Amniotic epithelial cell (primary cell): ENCODE measurements around the gene ZNF354C.
A peak's percentile ranks its signal among the peaks of the same experiment; 100 is the strongest.
"Not testable (repeated sequence)": the region's sequence is repeated elsewhere in the genome, so short reads cannot be mapped to it uniquely, and the experiment has no call there.

ENCODE experiments used
- DNase-seq: peaks from one replicate; pipeline ENCODE4 v3.0.0-alpha.2; 2010; ENCODE audit warnings: low read depth

The ZNF354C gene

GRCh38 chr5:179060116-179061008 is at the start of gene ZNF354C:
Gene ZNF354C (plus strand): TSS chr5:179060373. CDS start chr5:179062069, 1,696 bp downstream.
- DNase-seq = peak; percentile 89

- peak; percentile 94 for DNase-seq
Observed at GRCh38 chr5:179023528-179024189, 36.5 kb upstream of the ZNF354C start, which contains the start of gene ZNF879. Gene ZNF879 (plus strand): TSS chr5:179023804. CDS start chr5:179025005, 1,201 bp downstream.

GRCh38 chr5:179033004-179033580 is 27.1 kb upstream of the ZNF354C start:
- DNase-seq = peak; percentile 9

GRCh38 chr5:179044765-179045164 is 15.4 kb upstream of the ZNF354C start:
- no peak for DNase-seq

- no peak for DNase-seq
Observed at GRCh38 chr5:179051784-179052183, 8.4 kb upstream of the ZNF354C start.

GRCh38 chr5:179054036-179054785 is 6.0 kb upstream of the ZNF354C start:
- no peak for DNase-seq

GRCh38 chr5:179054876-179055275 is 5.3 kb upstream of the ZNF354C start:
- no peak for DNase-seq

GRCh38 chr5:179055436-179055835 is 4.7 kb upstream of the ZNF354C start:
- no peak for DNase-seq

GRCh38 chr5:179055841-179056240 is 4.3 kb upstream of the ZNF354C start:
- no peak for DNase-seq

GRCh38 chr5:179061025-179061424 is 852 bp downstream of the ZNF354C start:
- no peak for DNase-seq

GRCh38 chr5:179065703-179066102 is 5.5 kb downstream of the ZNF354C start:
- no peak for DNase-seq

GRCh38 chr5:179079165-179079987 is 19.2 kb downstream of the ZNF354C start:
- no peak for DNase-seq

GRCh38 chr5:179080724-179081123 is 20.6 kb downstream of the ZNF354C start:
- DNase-seq = no peak

- no peak for DNase-seq
Observed at GRCh38 chr5:179089502-179089901, 29.3 kb downstream of the ZNF354C start.

- DNase-seq = not testable (repeated sequence)
Observed at GRCh38 chr5:179101282-179101681, 41.1 kb downstream of the ZNF354C start.

GRCh38 chr5:179110528-179110927 is 50.4 kb downstream of the ZNF354C start:
- DNase-seq = no peak

- DNase-seq = no peak
Observed at GRCh38 chr5:179111267-179112207, 51.4 kb downstream of the ZNF354C start.

GRCh38 chr5:179112469-179113142 is 52.4 kb downstream of the ZNF354C start:
- DNase-seq = no peak

- DNase-seq = no peak
Observed at GRCh38 chr5:179113143-179113530, 53.0 kb downstream of the ZNF354C start.
